Urinary bladder (tissue), 4 donors: ENCODE data around the gene DDA1. TPM values are rescaled to one million over a fixed set of nuclear protein-coding genes. Genes with fewer than 3 reads are reported as not detected.
"Not testable (repeated sequence)": the region's sequence is repeated elsewhere in the genome, so short reads cannot be mapped to it uniquely, and the experiment has no call there.

Experiments
- DNase-seq: peaks from one replicate; pipeline ENCODE4 v3.0.0-alpha.2; 2015; ENCODE audit errors: extremely low spot score
- H3K27ac ChIP-seq: one replicate; pipeline ENCODE4 v1.5.1; 2013; ENCODE audit warnings: low read depth, mild to moderate bottlenecking, moderate library complexity
- H3K36me3 ChIP-seq: one replicate; pipeline ENCODE4 v1.6.1; 2013; ENCODE audit warnings: mild to moderate bottlenecking, moderate library complexity; ENCODE audit not compliant: insufficient read depth
- H3K4me1 ChIP-seq: one replicate; pipeline ENCODE4 v1.6.1; 2013; ENCODE audit warnings: mild to moderate bottlenecking, moderate library complexity; ENCODE audit not compliant: insufficient read depth
- H3K4me3 ChIP-seq: one replicate; pipeline ENCODE4 v1.5.1; 2013; ENCODE audit warnings: low read depth, low read length
- WGBS: extraction: QIAGEN DNeasy Blood & Tissue Kit; methylation state at CpG from one replicate; pipeline ENCODE4 v1.1.7; 2013; 5-methylcytosine and 5-hydroxymethylcytosine counted together
- polyA plus RNA-seq: library from polyadenylated mRNA; stranded (reverse); fragments of 200-250 nt; gene quantifications from one replicate; pipeline ENCODE4 v1.2.3, GENCODE V29; 2013
- total RNA-seq: library from RNA; depleted of rRNA; stranded (reverse); fragments of >200 nt; gene quantifications from one replicate; pipeline ENCODE4 v1.2.3, GENCODE V29; 2014
- donor health status: healthy with polysubstance abuse.
- donor health status: healthy.

Gene DDA1
- 8.0 TPM for total RNA-seq
- 66.1 TPM for polyA plus RNA-seq

GRCh38 chr19:17309198-17309964, at the start of gene DDA1:
TSS of gene DDA1 (plus strand) at chr19:17309563. CDS start at chr19:17309655, 92 bp downstream.
- DNase-seq, result peak; percentile 99
- peak within 1 kb of the TSS; percentile 92 for H3K4me3 ChIP-seq
- H3K4me1 ChIP-seq, result no peaks in the 10 kb centered on the region
- WGBS, result under 1% methylated on average over 46 of the region's 46 CpGs
- H3K36me3 ChIP-seq, result no peaks in the 10 kb centered on the region
- H3K27ac ChIP-seq, result peak within 1 kb of the TSS; percentile 35

GRCh38 chr19:17259934-17260333, 49.4 kb upstream of the DDA1 start:
- no peak overlapping the region for H3K27ac ChIP-seq
- WGBS, result 43% methylated on average over 1 of the region's 1 CpG

GRCh38 chr19:17260842-17261325, 48.5 kb upstream of the DDA1 start:
- no peak for DNase-seq
- H3K4me3 ChIP-seq, result no peak overlapping the region
- no peak overlapping the region for H3K27ac ChIP-seq
- no peaks in the 10 kb centered on the region for H3K36me3 ChIP-seq
- no peaks in the 10 kb centered on the region for H3K4me1 ChIP-seq
- 23% methylated on average over 15 of the region's 15 CpGs for WGBS

More at GRCh38 chr19:17259934-17260333, 49.4 kb upstream of the DDA1 start:
- Histone ChIP-seq H3K4me3 (no peak overlapping the region), H3K4me1 (no peaks in the 10 kb centered on the region), H3K36me3 (no peaks in the 10 kb centered on the region)
- DNase-seq, result no peak

- no peak for DNase-seq
- Histone ChIP-seq H3K27ac (no peak overlapping the region), H3K36me3 (no peaks in the 10 kb centered on the region), H3K4me3 (no peak overlapping the region), H3K4me1 (no peaks in the 10 kb centered on the region)
- WGBS, result 63% methylated on average over 16 of the region's 16 CpGs
Observed at GRCh38 chr19:17262557-17262956, 46.8 kb upstream of the DDA1 start.

- H3K4me3 ChIP-seq, result peak overlapping the region; percentile 2
- DNase-seq, result no peak
- H3K36me3 ChIP-seq, result no peaks in the 10 kb centered on the region
- no peak overlapping the region for H3K27ac ChIP-seq
- WGBS, result 85% methylated on average over 23 of the region's 23 CpGs
- peaks cover 2% of the 10 kb centered on the region for H3K4me1 ChIP-seq
Observed at GRCh38 chr19:17263712-17264640, 45.4 kb upstream of the DDA1 start.

GRCh38 chr19:17264641-17264979, 44.8 kb upstream of the DDA1 start, which contains the start of gene USHBP1:
TSS of gene USHBP1 (minus strand) at chr19:17264745. CDS start at chr19:17264299, 446 bp downstream.
- Histone ChIP-seq H3K4me1 (peaks cover 2% of the 10 kb centered on the region), H3K36me3 (no peaks in the 10 kb centered on the region), H3K27ac (no peak within 1 kb of the TSS), H3K4me3 (peak within 1 kb of the TSS; percentile 2)
- WGBS, result 34% methylated on average over 5 of the region's 5 CpGs
- no peak for DNase-seq

GRCh38 chr19:17266026-17266425, 43.3 kb upstream of the DDA1 start:
- 92% methylated on average over 7 of the region's 7 CpGs for WGBS
- Histone ChIP-seq H3K27ac (no peak overlapping the region), H3K4me1 (peaks cover 2% of the 10 kb centered on the region), H3K4me3 (no peak overlapping the region), H3K36me3 (no peaks in the 10 kb centered on the region)
- no peak for DNase-seq

GRCh38 chr19:17266589-17266974, 42.8 kb upstream of the DDA1 start:
- WGBS, result 77% methylated on average over 12 of the region's 12 CpGs
- Histone ChIP-seq H3K4me3 (no peak overlapping the region), H3K36me3 (no peaks in the 10 kb centered on the region), H3K4me1 (peaks cover 2% of the 10 kb centered on the region), H3K27ac (no peak overlapping the region)
- no peak for DNase-seq

- under 1% methylated on average over 27 of the region's 27 CpGs for WGBS
- H3K36me3 ChIP-seq, result no peaks in the 10 kb centered on the region
- no peak within 1 kb of the TSS for H3K27ac ChIP-seq
- DNase-seq, result peak; percentile 99
- H3K4me1 ChIP-seq, result peaks cover 2% of the 10 kb centered on the region
- H3K4me3 ChIP-seq, result peak within 1 kb of the TSS; percentile 61
Observed at GRCh38 chr19:17266975-17267788, 42.2 kb upstream of the DDA1 start, which contains the start of gene BABAM1. TSS of gene BABAM1 (plus strand) at chr19:17267443. CDS start at chr19:17268807, 1,364 bp downstream.

GRCh38 chr19:17268754-17269153, 40.6 kb upstream of the DDA1 start:
- DNase-seq, result no peak
- H3K27ac ChIP-seq, result no peak overlapping the region
- H3K36me3 ChIP-seq, result no peaks in the 10 kb centered on the region
- WGBS, result 96% methylated on average over 13 of the region's 13 CpGs
- no peak overlapping the region for H3K4me3 ChIP-seq
- peaks cover 2% of the 10 kb centered on the region for H3K4me1 ChIP-seq

- not testable (repeated sequence) for H3K36me3 ChIP-seq, DNase-seq, H3K4me3 ChIP-seq, H3K4me1 ChIP-seq, H3K27ac ChIP-seq
- 98% methylated on average over 3 of the region's 3 CpGs for WGBS
Observed at GRCh38 chr19:17274892-17275291, 34.5 kb upstream of the DDA1 start.

- no peaks in the 10 kb centered on the region for H3K4me1 ChIP-seq
- no peak overlapping the region for H3K4me3 ChIP-seq
- peaks cover 3% of the 10 kb centered on the region for H3K36me3 ChIP-seq
- WGBS, result 89% methylated on average over 19 of the region's 19 CpGs
- DNase-seq, result no peak
- H3K27ac ChIP-seq, result no peak overlapping the region
Observed at GRCh38 chr19:17275441-17276175, 33.8 kb upstream of the DDA1 start.
